Liver (tissue), 9 donors: ENCODE data around the gene PPP1R14C. TPM values are rescaled to one million over a fixed set of nuclear protein-coding genes. Genes with fewer than 3 reads are reported as not detected.

Source experiments
- DNase-seq: peaks from one replicate; pipeline ENCODE4 v3.0.0-alpha.2; 2017; ENCODE audit warnings: low spot score
- H3K27ac ChIP-seq, 2 donors: one replicate each; pipeline ENCODE4 v1.7.0; 2013; ENCODE audit warnings: inconsistent platforms in 2 of 2, low read length in 2 of 2, control low read depth in 1 of 2, low read depth in 1 of 2, mild to moderate bottlenecking in 1 of 2
- H3K27me3 ChIP-seq, 4 donors: one replicate each; pipeline versions ENCODE4 v1.6.1 to v1.7.0; 2013; ENCODE audit warnings: low read length in 3 of 4, inconsistent platforms in 1 of 4, mild to moderate bottlenecking in 1 of 4, moderate library complexity in 1 of 4; ENCODE audit not compliant: control insufficient read depth in 4 of 4, insufficient read depth in 4 of 4
- H3K36me3 ChIP-seq, 4 donors: one replicate each; pipeline versions ENCODE4 v1.6.1 to v1.7.0; 2013; ENCODE audit warnings: low read length in 3 of 4, mild to moderate bottlenecking in 3 of 4, low read depth in 1 of 4, moderate library complexity in 1 of 4; ENCODE audit not compliant: control insufficient read depth in 4 of 4, insufficient read depth in 3 of 4
- H3K4me1 ChIP-seq, 4 donors: one replicate each; pipeline versions ENCODE4 v1.6.1 to v1.7.0; 2013; ENCODE audit warnings: low read length in 3 of 4, mild to moderate bottlenecking in 3 of 4, moderate library complexity in 1 of 4; ENCODE audit not compliant: control insufficient read depth in 4 of 4, insufficient read depth in 4 of 4
- H3K4me3 ChIP-seq, 3 donors: one replicate each; pipeline versions ENCODE4 v1.6.1 to v1.7.0; 2013; ENCODE audit warnings: low read length in 3 of 3, control low read depth in 1 of 3, low read depth in 1 of 3, mild to moderate bottlenecking in 1 of 3
- H3K9ac ChIP-seq, 2 donors: one replicate each; pipeline ENCODE4 v1.7.0; 2013; ENCODE audit warnings: low read length in 2 of 2, mild to moderate bottlenecking in 2 of 2, moderate library complexity in 2 of 2, control low read depth in 1 of 2, low read depth in 1 of 2
- H3K9me3 ChIP-seq, 4 donors: one replicate each; pipeline versions ENCODE4 v1.6.1 to v1.7.0; 2013; ENCODE audit warnings: low read length in 3 of 4; ENCODE audit not compliant: control insufficient read depth in 4 of 4
- CTCF ChIP-seq: fragments of 150-350 bp; IDR thresholded peaks from 2 replicates; pipeline ENCODE4 v1.5.1; 2017; ENCODE audit warnings: improper control_type of control experiment, low read depth, low read length; ENCODE audit not compliant: missing input control
- EGR1 ChIP-seq, 2 donors: IDR thresholded peaks; 2 replicates each; pipeline ENCODE4 v1.6.1; 2016 to 2018; ENCODE audit warnings: antibody characterized with exemption in 2 of 2, low read depth in 2 of 2
- FOXA2 ChIP-seq: IDR thresholded peaks from 2 replicates; pipeline ENCODE4 v1.6.1; 2016; ENCODE audit warnings: antibody characterized with exemption
- GABPA ChIP-seq, 2 donors: IDR thresholded peaks in 1 of 2; conservative IDR thresholded peaks in 1 of 2; 2 replicates each; pipeline ENCODE4 v1.6.1; 2016; ENCODE audit warnings: antibody characterized with exemption in 2 of 2, mild to moderate bottlenecking in 1 of 2, moderate library complexity in 1 of 2
- HNF4A ChIP-seq, 2 donors: conservative IDR thresholded peaks; 2 replicates each; pipeline ENCODE4 v1.6.1; 2016; ENCODE audit warnings: antibody characterized with exemption in 2 of 2, mild to moderate bottlenecking in 2 of 2
- JUND ChIP-seq, 2 donors: IDR thresholded peaks; 2 replicates each; pipeline ENCODE4 v1.6.1; 2016; ENCODE audit warnings: antibody characterized with exemption in 2 of 2
- MAX ChIP-seq: IDR thresholded peaks from 2 replicates; pipeline ENCODE4 v1.6.1; 2016; ENCODE audit warnings: antibody characterized with exemption
- SP1 ChIP-seq: IDR thresholded peaks from 2 replicates; pipeline ENCODE4 v1.6.1; 2018; ENCODE audit warnings: antibody characterized with exemption, mild to moderate bottlenecking
- YY1 ChIP-seq: IDR thresholded peaks from 2 replicates; pipeline ENCODE4 v1.6.1; 2016; ENCODE audit warnings: antibody characterized with exemption, mild to moderate bottlenecking
- ZBTB33 ChIP-seq: IDR thresholded peaks from 2 replicates; pipeline ENCODE4 v1.6.1; 2016; ENCODE audit warnings: antibody characterized with exemption
- WGBS: extraction: QIAGEN DNeasy Blood & Tissue Kit; methylation state at CpG from one replicate; pipeline ENCODE4 v1.1.7; 2013; 5-methylcytosine and 5-hydroxymethylcytosine counted together
- polyA plus RNA-seq, 2 donors: library from polyadenylated mRNA; stranded (reverse) in 1 of 2; unstranded in 1 of 2; fragments of 200-250 nt in 1 of 2; fragments of >200 nt in 1 of 2; fragmentation: Nextera tagmentation in 1 of 2; extraction: Ambion mirVana in 1 of 2; gene quantifications; one replicate each; pipeline versions ENCODE4 v1.2.1 to v1.2.3, GENCODE V29; 2013 to 2015
- total RNA-seq, 2 donors: library from RNA; depleted of rRNA; stranded (reverse); fragments of >200 nt; gene quantifications; one replicate each; pipeline ENCODE4 v1.2.3, GENCODE V29; 2014
- donor health status: healthy.
- donor health status: healthy.
- donor health status: healthy.
- donor health status: healthy.
- donor health status: healthy.

The PPP1R14C gene
- total and polyA plus RNA-seq, 4 donors: 0.05 TPM; not detected in 3

GRCh38 chr6:150231525-150231850 lies 88.6 kb downstream of the PPP1R14C start (continued):
- no peak for TF ChIP-seq CTCF
- no peak for TF ChIP-seq YY1

GRCh38 chr6:150233843-150234269 lies 91.0 kb downstream of the PPP1R14C start:
- no peaks in the 10 kb centered on the region for H3K27me3 ChIP-seq
- WGBS: 94% methylated on average over 5 of the region's 5 CpGs
- no peak overlapping the region for H3K9ac ChIP-seq
- H3K36me3 ChIP-seq: no peaks in the 10 kb centered on the region
- H3K4me1 ChIP-seq: peaks cover 0 to 3% (median 0%) of the 10 kb centered on the region in 4 donors
- no peak for DNase-seq
- H3K27ac ChIP-seq: no peak overlapping the region
- no peak overlapping the region for H3K4me3 ChIP-seq
- TF ChIP-seq YY1: no peak
- no peaks in the 10 kb centered on the region for H3K9me3 ChIP-seq

GRCh38 chr6:150235218-150235617 lies 92.4 kb downstream of the PPP1R14C start:
- Histone ChIP-seq H3K27me3 (no peaks in the 10 kb centered on the region), H3K36me3 (no peaks in the 10 kb centered on the region), H3K4me3 (no peak overlapping the region), H3K4me1 (peaks cover 0 to 3% (median 0%) of the 10 kb centered on the region in 4 donors), H3K9me3 (no peaks in the 10 kb centered on the region), H3K9ac (no peak overlapping the region), H3K27ac (no peak overlapping the region)
- no peak for DNase-seq
- WGBS: 87% methylated on average over 5 of the region's 5 CpGs
- TF ChIP-seq YY1 (no peak), FOXA2 (no peak), EGR1 (IDR thresholded peaks at IDR 0.05; ENCODE audit: low read depth in 2 of 2) (no peak), HNF4A (conservative IDR thresholded peaks at IDR 0.05) (no peak), CTCF (no peak), GABPA (IDR thresholded peaks at IDR 0.05 in 1 of 2, conservative IDR thresholded peaks at IDR 0.05 in 1 of 2) (no peak), MAX (no peak), JUND (IDR thresholded peaks at IDR 0.05) (no peak)

- TF ChIP-seq ZBTB33 (no peak), EGR1 (IDR thresholded peaks at IDR 0.05; ENCODE audit: low read depth in 2 of 2) (no peak), SP1 (no peak)
- 87% methylated on average over 8 of the region's 8 CpGs for WGBS
- no peaks in the 10 kb centered on the region for H3K9me3 ChIP-seq
- no peaks in the 10 kb centered on the region for H3K36me3 ChIP-seq
- DNase-seq: no peak
- H3K4me1 ChIP-seq: peaks cover 0 to 3% (median 0%) of the 10 kb centered on the region in 4 donors
- H3K9ac ChIP-seq: no peak overlapping the region
- no peak overlapping the region for H3K4me3 ChIP-seq
- no peaks in the 10 kb centered on the region for H3K27me3 ChIP-seq
- H3K27ac ChIP-seq: no peak overlapping the region
Observed at GRCh38 chr6:150236114-150236513, 93.3 kb downstream of the PPP1R14C start.
